Kidney (tissue), 14 donors: ENCODE measurements around the gene GPER1. TPM values are rescaled to one million over a fixed set of nuclear protein-coding genes. Genes with fewer than 3 reads are reported as not detected.
A peak's percentile ranks its signal among the peaks of the same experiment; 100 is the strongest.

Source experiments
- DNase-seq, 5 donors: peaks; one replicate each; pipeline ENCODE4 v3.0.0-alpha.2; 2013 to 2020
- FAIRE-seq: peaks from 2 replicates; lab custom pipeline; 2012; peaks lifted over from hg19 to GRCh38; lab: Jason Lieb, UNC
- H3K27ac ChIP-seq, 2 donors: one replicate each; pipeline ENCODE4 v1.7.0; 2013; ENCODE audit warnings: low read depth in 2 of 2, low read length in 2 of 2, inconsistent platforms in 1 of 2
- H3K27me3 ChIP-seq: one replicate; pipeline ENCODE4 v1.7.1; 2013; ENCODE audit warnings: low read length, inconsistent platforms; ENCODE audit not compliant: control insufficient read depth, insufficient read depth
- H3K36me3 ChIP-seq, 3 donors: one replicate each; pipeline versions ENCODE4 v1.7.0 to v1.7.1; 2013; ENCODE audit warnings: low read length in 3 of 3, control low read depth in 1 of 3, inconsistent platforms in 1 of 3; ENCODE audit not compliant: insufficient read depth in 3 of 3, control insufficient read depth in 2 of 3
- H3K4me1 ChIP-seq, 3 donors: one replicate each; pipeline versions ENCODE4 v1.7.0 to v1.7.1; 2013; ENCODE audit warnings: low read length in 3 of 3, inconsistent platforms in 1 of 3, low read depth in 1 of 3; ENCODE audit not compliant: control insufficient read depth in 2 of 3, insufficient read depth in 2 of 3
- H3K4me3 ChIP-seq, 3 donors: one replicate each; pipeline versions ENCODE4 v1.7.0 to v1.8.1; 2013; ENCODE audit warnings: low read length in 3 of 3, control low read depth in 1 of 3, inconsistent platforms in 1 of 3
- H3K9ac ChIP-seq, 3 donors: one replicate each; pipeline versions ENCODE4 v1.7.0 to v1.7.1; 2013; ENCODE audit warnings: low read length in 3 of 3, control low read depth in 1 of 3, inconsistent platforms in 1 of 3
- H3K9me3 ChIP-seq, 3 donors: one replicate each; pipeline versions ENCODE4 v1.7.0 to v1.7.1; 2013; ENCODE audit warnings: low read length in 3 of 3, control low read depth in 1 of 3, inconsistent platforms in 1 of 3; ENCODE audit not compliant: control insufficient read depth in 2 of 3, insufficient read depth in 1 of 3
- CTCF ChIP-seq: IDR thresholded peaks from 3 replicates; pipeline ENCODE4 v1.5.1; 2012; ENCODE audit warnings: mild to moderate bottlenecking, moderate library complexity, borderline replicate concordance; ENCODE audit not compliant: insufficient read depth; ENCODE audit errors: extremely low read depth
- intact Hi-C: fragments of 100-400 bp; cut with DNase I; formaldehyde crosslinking; loops from one replicate; pipeline ENCODE4 v1.11.1; 2022
- polyA plus RNA-seq: library from polyadenylated mRNA; stranded (reverse); fragments of 350-450 nt; fragmentation: Illumina TruSeq; extraction: RNeasy Lipid Tissue Mini Kit (QIAGEN cat#74804); gene quantifications from one replicate; pipeline ENCODE4 v1.2.3, GENCODE V29; 2014; ENCODE audit warnings: low read depth, low replicate concordance; ENCODE audit not compliant: insufficient read depth
- total RNA-seq: library from RNA; stranded (reverse); fragmentation: NEBNext Ultra II Directional; extraction: Animal tissue kit (Norgen Biotek cat#: 25700); gene quantifications from one replicate; pipeline ENCODE4 v1.2.1, GENCODE V29; 2021
- donor health status: control.
- donor health status: control.
- donor health status: control.
- donor health status: control.
- donor health status: control.
- donor health status: DM: yes; HTN: yes; CAD: no.
- donor health status: Normal renal cell carcinoma (clear cell type).

Gene GPER1
- total and polyA plus RNA-seq, 2 donors from 2014 or later: 4.8 to 5.2 TPM

- no peaks in the 10 kb centered on the region for H3K27me3 ChIP-seq
- FAIRE-seq: no peak
- H3K27ac ChIP-seq: no peak overlapping the region
- no peaks in the 10 kb centered on the region for H3K36me3 ChIP-seq
- no peaks in the 10 kb centered on the region for H3K9me3 ChIP-seq
- no peak for TF ChIP-seq CTCF
- H3K9ac ChIP-seq: no peak overlapping the region
- H3K4me1 ChIP-seq: peaks cover 4 to 16% (median 10%) of the 10 kb centered on the region in 3 donors
- DNase-seq: peak in 1 of 5 donors; percentile 74
- H3K4me3 ChIP-seq: no peak overlapping the region
- intact Hi-C loops: no loop called here
Measured at GRCh38 chr7:1085910-1086421, 1.9 kb upstream of the GPER1 start.

GRCh38 chr7:1086588-1087464, 1.1 kb upstream of the GPER1 start:
- FAIRE-seq (no peak), DNase-seq (peak; percentile 75 to 87 (median 79))
- intact Hi-C loops: no loop called here
- Histone ChIP-seq H3K27ac (no peak overlapping the region), H3K36me3 (no peaks in the 10 kb centered on the region), H3K9me3 (no peaks in the 10 kb centered on the region), H3K27me3 (no peaks in the 10 kb centered on the region), H3K4me1 (peaks cover 4 to 16% (median 10%) of the 10 kb centered on the region in 3 donors), H3K4me3 (peak overlapping the region; percentile 9 to 60 (median 33)), H3K9ac (peak overlapping the region in 1 of 3 donors; percentile 40)
- peak; percentile 87 for TF ChIP-seq CTCF

- peaks cover 4 to 16% (median 14%) of the 10 kb centered on the region in 3 donors for H3K4me1 ChIP-seq
- no peaks in the 10 kb centered on the region for H3K27me3 ChIP-seq
- no peaks in the 10 kb centered on the region for H3K36me3 ChIP-seq
- H3K9me3 ChIP-seq: no peaks in the 10 kb centered on the region
- no peak overlapping the region for H3K27ac ChIP-seq
- intact Hi-C loops: no loop called here
- H3K9ac ChIP-seq: no peak overlapping the region
- DNase-seq: no peak
- no peak for FAIRE-seq
- TF ChIP-seq CTCF: no peak
- peak overlapping the region; percentile 15 to 60 (median 33) for H3K4me3 ChIP-seq
Measured at GRCh38 chr7:1087465-1087814, 473 bp upstream of the GPER1 start.
